MCF 10A (cell line): ENCODE results near the gene ADGRD2. TPM values are rescaled to one million over a fixed set of nuclear protein-coding genes. Genes with fewer than 3 reads are reported as not detected.
A peak's percentile ranks its signal among the peaks of the same experiment; 100 is the strongest.

Experiments used
- BruUV-seq: library from RNA; stranded (reverse); fragments of 400-500 nt; replicated peaks from 2 replicates; lab custom pipeline; 2021; lab: Mats Ljungman, UMichigan
- CTCF ChIA-PET: fragments of 300-600 bp; sonication (Branson Sonifier 250); formaldehyde crosslinking; extraction: SDS; loops from one replicate; lab custom pipeline; 2021; ENCODE audit warnings: antibody characterized with exemption, inconsistent platforms; lab: Yijun Ruan, JAX
- POLR2A ChIA-PET: fragments of 300-600, 350-650 bp; sonication (Branson Sonifier 250); formaldehyde crosslinking; extraction: SDS; loops from one replicate; lab custom pipeline; 2020; ENCODE audit warnings: antibody characterized with exemption, inconsistent platforms; lab: Yijun Ruan, JAX
- DNase-seq: peaks from one replicate; pipeline ENCODE4 v3.0.0-alpha.2; 2018; ENCODE audit not compliant: unreplicated experiment
- H3K27ac Mint-ChIP-seq: one replicate; pipeline ENCODE4 v1.8.0; 2022; ENCODE audit warnings: mild to moderate bottlenecking, low read depth, mixed read lengths; ENCODE audit not compliant: unreplicated experiment
- H3K27me3 Mint-ChIP-seq: one replicate; pipeline ENCODE4 v1.8.0; 2022; ENCODE audit warnings: mixed read lengths; ENCODE audit not compliant: insufficient read depth, unreplicated experiment
- H3K36me3 Mint-ChIP-seq: one replicate; pipeline ENCODE4 v1.8.0; 2022; ENCODE audit warnings: mild to moderate bottlenecking, moderate library complexity, mixed read lengths; ENCODE audit not compliant: insufficient read depth, unreplicated experiment
- H3K4me1 Mint-ChIP-seq: one replicate; pipeline ENCODE4 v1.8.0; 2022; ENCODE audit warnings: mixed read lengths; ENCODE audit not compliant: insufficient read depth, unreplicated experiment
- H3K4me3 Mint-ChIP-seq: one replicate; pipeline ENCODE4 v1.8.0; 2022; ENCODE audit warnings: mild to moderate bottlenecking, moderate library complexity, mixed read lengths; ENCODE audit not compliant: unreplicated experiment
- H3K9me3 Mint-ChIP-seq: one replicate; pipeline ENCODE4 v1.8.0; 2022; ENCODE audit warnings: mixed read lengths; ENCODE audit not compliant: unreplicated experiment
- CTCF ChIP-seq: fragments of 200-600 bp; IDR thresholded peaks from one replicate; pipeline ENCODE4 v1.8.0; 2022; ENCODE audit warnings: antibody characterized with exemption, mild to moderate bottlenecking; ENCODE audit not compliant: unreplicated experiment
- intact Hi-C: fragments of 100-400 bp; cut with micrococcal nuclease; formaldehyde crosslinking; loops from 2 replicates; pipeline ENCODE4 v1.14.1; 2022
- total RNA-seq: library from RNA; stranded (reverse); gene quantifications from 2 replicates; pipeline ENCODE4 v1.2.3, GENCODE V29; 2022

ADGRD2 gene
- total RNA-seq, 1 experiment from 2014 or later, result not detected

- no peak for DNase-seq
- H3K4me1 Mint-ChIP-seq, result no peaks in the 10 kb centered on the region
- ChIA-PET POLR2A (no interaction called here), CTCF (interaction anchor here (1.2 kb wide), 1 partner anchor 18 kb away, joined by 4 read pairs; no protein-coding TSS in a partner anchor)
- no TSS peak for BruUV-seq
- no peaks in the 10 kb centered on the region for H3K36me3 Mint-ChIP-seq
- H3K27me3 Mint-ChIP-seq, result no peaks in the 10 kb centered on the region
- H3K4me3 Mint-ChIP-seq, result no peak overlapping the region
- intact Hi-C loops, result no loop called here
- no peaks in the 10 kb centered on the region for H3K9me3 Mint-ChIP-seq
- H3K27ac Mint-ChIP-seq, result peak overlapping the region; percentile 42
- TF ChIP-seq CTCF, result no peak
Observed at GRCh38 chr9:124437086-124437485, 13.2 kb upstream of the ADGRD2 start.

GRCh38 chr9:124438091-124438490 lies 12.2 kb upstream of the ADGRD2 start:
- BruUV-seq, result no TSS peak
- H3K27me3 Mint-ChIP-seq, result no peaks in the 10 kb centered on the region
- H3K4me3 Mint-ChIP-seq, result no peak overlapping the region
- POLR2A ChIA-PET, result no interaction called here
- CTCF ChIA-PET, result interaction anchor here (0.6 to 1.2 kb wide), 4 partner anchors 16 to 332 kb away, joined by 3 to 6 read pairs (median 4); no protein-coding TSS in a partner anchor
- TF ChIP-seq CTCF, result no peak
- H3K36me3 Mint-ChIP-seq, result no peaks in the 10 kb centered on the region
- H3K27ac Mint-ChIP-seq, result no peak overlapping the region
- H3K9me3 Mint-ChIP-seq, result no peaks in the 10 kb centered on the region
- no peak for DNase-seq
- no peaks in the 10 kb centered on the region for H3K4me1 Mint-ChIP-seq
- intact Hi-C loops, result no loop called here

- H3K4me3 Mint-ChIP-seq, result no peak overlapping the region
- POLR2A ChIA-PET, result no interaction called here
- intact Hi-C loops, result no loop called here
- H3K9me3 Mint-ChIP-seq, result no peaks in the 10 kb centered on the region
- no peak overlapping the region for H3K27ac Mint-ChIP-seq
- no peak for TF ChIP-seq CTCF
- DNase-seq, result no peak
- no peaks in the 10 kb centered on the region for H3K36me3 Mint-ChIP-seq
- BruUV-seq, result no TSS peak
- H3K27me3 Mint-ChIP-seq, result no peaks in the 10 kb centered on the region
- no peaks in the 10 kb centered on the region for H3K4me1 Mint-ChIP-seq
- CTCF ChIA-PET, result interaction anchor here (0.7 to 0.9 kb wide), 2 partner anchors 46 to 87 kb away, joined by 3 read pairs; no protein-coding TSS in a partner anchor
Observed at GRCh38 chr9:124439086-124439485, 11.2 kb upstream of the ADGRD2 start.

- H3K27ac Mint-ChIP-seq, result no peak overlapping the region
- CTCF ChIA-PET, result interaction anchor here (0.9 kb wide), 1 partner anchor 47 kb away, joined by 3 read pairs; no protein-coding TSS in a partner anchor
- POLR2A ChIA-PET, result no interaction called here
- no peaks in the 10 kb centered on the region for H3K9me3 Mint-ChIP-seq
- DNase-seq, result no peak
- H3K36me3 Mint-ChIP-seq, result no peaks in the 10 kb centered on the region
- no peak overlapping the region for H3K4me3 Mint-ChIP-seq
- TF ChIP-seq CTCF, result no peak
- no TSS peak for BruUV-seq
- intact Hi-C loops, result no loop called here
- no peaks in the 10 kb centered on the region for H3K4me1 Mint-ChIP-seq
- no peaks in the 10 kb centered on the region for H3K27me3 Mint-ChIP-seq
Observed at GRCh38 chr9:124439686-124440243, 10.5 kb upstream of the ADGRD2 start.
